Right atrium auricular region (tissue), 2 donors: Measurements from ENCODE around the gene CPD. TPM values are rescaled to one million over a fixed set of nuclear protein-coding genes. Genes with fewer than 3 reads are reported as not detected.
"Not testable (repeated sequence)": the region's sequence is repeated elsewhere in the genome, so short reads cannot be mapped to it uniquely, and the experiment has no call there.

Experiments used
- DNase-seq: peaks from one replicate; pipeline ENCODE4 v3.0.0-alpha.2; 2019; ENCODE audit warnings: low spot score
- H3K27ac ChIP-seq, 2 donors: fragments of 200-600 bp; sonication (generic); 1 replicate in 1 of 2; 2 replicates in 1 of 2; pipeline ENCODE4 v1.5.1; 2016 to 2019
- H3K27me3 ChIP-seq, 2 donors: fragments of 200-600 bp; sonication (generic); one replicate each; pipeline versions ENCODE4 v1.5.1 to v1.6.0; 2017 to 2019
- H3K36me3 ChIP-seq: fragments of 200-600 bp; sonication (generic); one replicate; pipeline ENCODE4 v1.5.1; 2016
- H3K4me1 ChIP-seq, 2 donors: fragments of 200-600 bp; sonication (generic); one replicate each; pipeline versions ENCODE4 v1.5.1 to v1.6.0; 2017 to 2019
- H3K4me3 ChIP-seq, 2 donors: fragments of 200-600 bp; sonication (generic); 1 replicate in 1 of 2; 2 replicates in 1 of 2; pipeline ENCODE4 v1.5.1; 2017 to 2019; ENCODE audit warnings: mild to moderate bottlenecking in 1 of 2, moderate library complexity in 1 of 2
- H3K9me3 ChIP-seq, 2 donors: fragments of 200-600 bp; sonication (generic); one replicate each; pipeline ENCODE4 v1.5.1; 2019
- total RNA-seq, 2 donors: library from RNA; depleted of rRNA; stranded (reverse); fragments of >200 nt; gene quantifications; one replicate each; pipeline ENCODE4 v1.1.0, GENCODE V29; 2016
- TF ChIP-seq, protein P1 (sequence below), 2 donors: fragments of 200-600 bp; sonication (generic); IDR thresholded peaks; one replicate each; pipeline ENCODE4 v1.5.1; 2019; ENCODE audit warnings: antibody characterized with exemption in 2 of 2

Gene CPD
- total RNA-seq, 2 donors from 2014 or later = 41.3 to 44.1 TPM

DNA sequence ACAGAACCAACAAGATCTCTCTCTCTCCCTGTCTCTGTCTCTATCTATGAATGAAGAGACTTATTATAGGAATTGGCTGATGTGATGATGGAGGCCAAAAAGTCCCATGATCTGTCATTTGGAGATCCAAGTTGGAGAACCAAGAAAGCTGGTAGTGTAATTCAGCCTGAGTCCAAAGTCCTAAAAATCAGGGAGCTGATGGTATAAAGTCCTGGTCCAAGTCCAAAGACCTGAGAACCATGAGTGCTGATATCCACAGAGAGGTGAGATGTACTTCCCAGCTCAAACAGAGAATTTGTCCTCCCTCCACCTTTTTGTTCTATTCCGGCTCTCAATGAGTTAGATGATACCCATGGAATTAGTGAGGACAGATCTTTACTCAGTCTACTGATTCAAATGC, 29.5 kb upstream of the CPD start:
- TF ChIP-seq, protein P1, sequence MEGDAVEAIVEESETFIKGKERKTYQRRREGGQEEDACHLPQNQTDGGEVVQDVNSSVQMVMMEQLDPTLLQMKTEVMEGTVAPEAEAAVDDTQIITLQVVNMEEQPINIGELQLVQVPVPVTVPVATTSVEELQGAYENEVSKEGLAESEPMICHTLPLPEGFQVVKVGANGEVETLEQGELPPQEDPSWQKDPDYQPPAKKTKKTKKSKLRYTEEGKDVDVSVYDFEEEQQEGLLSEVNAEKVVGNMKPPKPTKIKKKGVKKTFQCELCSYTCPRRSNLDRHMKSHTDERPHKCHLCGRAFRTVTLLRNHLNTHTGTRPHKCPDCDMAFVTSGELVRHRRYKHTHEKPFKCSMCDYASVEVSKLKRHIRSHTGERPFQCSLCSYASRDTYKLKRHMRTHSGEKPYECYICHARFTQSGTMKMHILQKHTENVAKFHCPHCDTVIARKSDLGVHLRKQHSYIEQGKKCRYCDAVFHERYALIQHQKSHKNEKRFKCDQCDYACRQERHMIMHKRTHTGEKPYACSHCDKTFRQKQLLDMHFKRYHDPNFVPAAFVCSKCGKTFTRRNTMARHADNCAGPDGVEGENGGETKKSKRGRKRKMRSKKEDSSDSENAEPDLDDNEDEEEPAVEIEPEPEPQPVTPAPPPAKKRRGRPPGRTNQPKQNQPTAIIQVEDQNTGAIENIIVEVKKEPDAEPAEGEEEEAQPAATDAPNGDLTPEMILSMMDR (IDR thresholded peaks at IDR 0.05) = no peak
- H3K27me3 ChIP-seq = no peaks in the 10 kb centered on the region

DNA sequence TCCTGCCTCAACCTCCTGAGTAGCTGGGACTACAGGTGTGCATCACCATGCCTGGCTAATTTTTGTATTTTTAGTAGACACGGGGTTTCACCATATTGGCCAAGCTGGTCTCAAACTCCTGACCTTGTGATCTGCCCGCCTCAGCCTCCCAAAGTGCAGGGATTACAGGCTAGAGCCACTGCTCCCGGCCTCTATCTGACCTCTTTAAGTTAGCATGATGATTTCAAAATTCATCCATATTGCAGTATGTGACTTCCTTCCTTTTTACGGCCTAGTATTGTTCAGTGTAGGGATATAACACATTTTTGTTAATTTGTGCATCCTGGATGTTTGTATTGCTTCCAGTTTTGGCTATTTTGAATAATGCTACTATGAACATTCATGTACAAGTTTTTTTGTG, 27.5 kb upstream of the CPD start:
- not testable (repeated sequence) for H3K9me3 ChIP-seq, H3K4me3 ChIP-seq, H3K27me3 ChIP-seq, H3K27ac ChIP-seq, H3K4me1 ChIP-seq, H3K36me3 ChIP-seq, DNase-seq

More for the DNA sequence above, 29.5 kb upstream of the CPD start:
- Histone ChIP-seq H3K27ac (no peak overlapping the region), H3K4me3 (no peak overlapping the region), H3K9me3 (no peaks in the 10 kb centered on the region), H3K4me1 (peaks cover 0 to 22% of the 10 kb centered on the region in 2 donors), H3K36me3 (no peaks in the 10 kb centered on the region)
- DNase-seq = no peak

DNA sequence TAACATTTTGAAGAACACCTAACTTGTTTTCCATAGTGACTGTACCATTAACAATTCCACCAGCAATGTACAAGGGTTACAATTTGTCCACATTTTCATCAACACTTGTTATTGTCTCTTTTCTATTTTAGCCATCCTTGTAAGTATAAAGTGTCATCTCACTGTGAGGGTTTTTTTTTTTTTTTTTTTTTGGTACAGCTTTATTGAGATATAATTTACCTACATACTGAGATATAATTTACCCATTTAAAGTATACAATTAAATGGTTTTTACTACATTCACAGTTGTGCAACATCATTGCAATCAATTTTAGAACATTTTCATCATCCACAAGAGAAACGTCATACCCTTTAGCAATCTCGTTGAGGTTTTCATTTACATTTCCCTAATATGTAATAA, 27.0 kb upstream of the CPD start:
- TF ChIP-seq, protein P1 (IDR thresholded peaks at IDR 0.05) = no peak
- no peak overlapping the region for H3K27ac ChIP-seq

DNA sequence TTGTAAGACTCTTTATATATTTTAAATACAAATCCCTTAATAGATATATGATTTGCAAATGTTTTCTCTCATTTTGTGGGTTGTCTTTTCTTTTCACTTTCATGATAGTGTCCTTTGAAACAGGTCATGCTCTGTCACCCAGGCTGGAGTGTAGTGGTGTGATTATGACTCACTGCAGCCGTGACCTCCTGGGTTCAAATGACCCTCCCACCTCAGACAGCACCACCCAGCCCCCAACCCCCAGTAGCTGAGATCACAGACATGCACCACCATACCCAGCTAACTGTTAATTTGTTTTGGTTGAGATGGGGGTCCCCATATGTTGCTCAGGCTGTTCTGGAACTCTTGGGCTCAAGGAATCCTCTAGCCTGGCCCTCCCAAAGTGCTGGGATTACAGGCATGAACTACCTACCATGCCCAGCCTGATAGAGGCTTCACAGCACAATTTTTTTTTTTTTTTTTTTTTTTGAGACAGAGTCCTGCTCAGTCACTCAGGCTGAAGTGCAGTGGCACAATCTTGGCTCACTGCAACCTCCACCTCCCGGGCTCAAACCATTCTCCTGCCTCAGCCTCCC, 26.4 kb upstream of the CPD start:
- no peak for DNase-seq
- H3K9me3 ChIP-seq = no peaks in the 10 kb centered on the region
- H3K36me3 ChIP-seq = no peaks in the 10 kb centered on the region
- TF ChIP-seq, protein P1 (IDR thresholded peaks at IDR 0.05) = no peak
- H3K4me3 ChIP-seq = no peak overlapping the region
- H3K4me1 ChIP-seq = no peaks in the 10 kb centered on the region
- H3K27me3 ChIP-seq = no peaks in the 10 kb centered on the region
- no peak overlapping the region for H3K27ac ChIP-seq

More for the DNA sequence above, 27.0 kb upstream of the CPD start:
- H3K9me3 ChIP-seq = no peaks in the 10 kb centered on the region
- no peaks in the 10 kb centered on the region for H3K36me3 ChIP-seq
- no peak for DNase-seq
- no peak overlapping the region for H3K4me3 ChIP-seq
- no peaks in the 10 kb centered on the region for H3K4me1 ChIP-seq
- no peaks in the 10 kb centered on the region for H3K27me3 ChIP-seq

DNA sequence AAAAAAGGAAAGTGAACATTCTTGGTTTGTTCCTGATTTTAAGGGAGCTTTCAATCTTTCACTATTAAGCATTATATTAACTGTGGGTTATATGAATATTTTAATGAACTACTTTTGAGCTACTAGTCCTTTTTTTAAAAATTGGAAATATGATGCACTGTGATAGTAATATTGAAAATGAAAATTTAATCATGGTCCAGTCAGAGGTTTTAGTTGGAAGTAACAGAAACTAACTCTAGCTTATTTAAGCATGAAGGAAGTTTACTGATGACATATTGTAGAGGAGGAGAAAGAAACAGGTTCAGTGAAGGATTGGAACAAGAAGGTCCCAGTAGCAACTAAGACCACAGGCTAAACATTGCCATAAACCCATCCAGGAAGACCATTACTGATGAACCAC, 24.0 kb upstream of the CPD start:
- TF ChIP-seq, protein P1 (IDR thresholded peaks at IDR 0.05) = no peak
- Histone ChIP-seq H3K4me3 (no peak overlapping the region), H3K27ac (no peak overlapping the region), H3K9me3 (no peaks in the 10 kb centered on the region), H3K4me1 (no peaks in the 10 kb centered on the region), H3K27me3 (no peaks in the 10 kb centered on the region), H3K36me3 (no peaks in the 10 kb centered on the region)
- DNase-seq = no peak

DNA sequence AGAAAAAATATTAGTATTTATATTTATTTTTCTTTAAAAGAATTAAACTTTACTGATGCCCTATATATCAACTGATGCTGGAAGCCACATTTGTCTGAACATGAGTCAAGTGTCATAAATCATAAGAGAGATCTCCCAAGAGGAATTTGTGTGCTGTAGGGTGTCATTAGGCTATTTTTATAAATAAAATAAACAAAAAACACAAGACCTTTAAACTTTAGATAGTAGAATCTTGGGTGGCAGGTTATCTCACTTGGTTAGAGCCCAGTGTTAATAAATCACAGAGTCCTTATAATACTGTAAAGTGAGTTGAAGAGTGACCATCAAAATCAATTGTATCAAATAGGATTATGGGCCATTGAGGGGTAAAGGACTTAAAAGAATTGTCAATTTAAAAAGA, 21.3 kb upstream of the CPD start:
- TF ChIP-seq, protein P1 (IDR thresholded peaks at IDR 0.05) = no peak
- Histone ChIP-seq H3K4me3 (no peak overlapping the region), H3K9me3 (peaks cover 0 to 11% of the 10 kb centered on the region in 2 donors), H3K36me3 (no peaks in the 10 kb centered on the region), H3K27me3 (no peaks in the 10 kb centered on the region), H3K4me1 (no peaks in the 10 kb centered on the region), H3K27ac (no peak overlapping the region)
- no peak for DNase-seq
